HG03097 (cell line): ENCODE data around the gene SRSF8.
"Not testable (repeated sequence)": the region's sequence is repeated elsewhere in the genome, so short reads cannot be mapped to it uniquely, and the experiment has no call there.

Experiments
- ATAC-seq: cut with Tn5 transposase; IDR thresholded peaks from one replicate; pipeline ENCODE4 v1.9.1; 2021; ENCODE audit not compliant: unreplicated experiment, low FRiP score

The SRSF8 gene

DNA sequence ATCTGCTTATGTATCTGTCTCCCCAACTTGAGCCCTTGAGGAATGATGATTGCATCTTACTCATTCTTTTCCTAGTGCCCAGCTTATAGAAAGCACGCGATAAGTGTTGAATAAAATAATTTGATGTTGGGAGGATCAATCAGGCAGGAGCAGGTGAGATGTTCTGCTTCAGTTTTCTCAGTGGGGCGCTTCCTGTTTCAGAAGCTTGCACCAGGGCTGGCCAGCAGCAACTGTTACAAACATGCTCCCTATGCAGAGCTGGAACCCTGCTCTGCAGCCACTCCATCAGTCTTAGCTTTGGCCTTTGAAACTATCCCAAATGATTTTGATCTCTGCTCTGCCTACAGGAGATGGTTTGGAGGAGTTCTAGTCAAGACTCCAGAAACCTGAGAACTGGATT lies 26.8 kb downstream of the SRSF8 start:
- no peak for ATAC-seq

DNA sequence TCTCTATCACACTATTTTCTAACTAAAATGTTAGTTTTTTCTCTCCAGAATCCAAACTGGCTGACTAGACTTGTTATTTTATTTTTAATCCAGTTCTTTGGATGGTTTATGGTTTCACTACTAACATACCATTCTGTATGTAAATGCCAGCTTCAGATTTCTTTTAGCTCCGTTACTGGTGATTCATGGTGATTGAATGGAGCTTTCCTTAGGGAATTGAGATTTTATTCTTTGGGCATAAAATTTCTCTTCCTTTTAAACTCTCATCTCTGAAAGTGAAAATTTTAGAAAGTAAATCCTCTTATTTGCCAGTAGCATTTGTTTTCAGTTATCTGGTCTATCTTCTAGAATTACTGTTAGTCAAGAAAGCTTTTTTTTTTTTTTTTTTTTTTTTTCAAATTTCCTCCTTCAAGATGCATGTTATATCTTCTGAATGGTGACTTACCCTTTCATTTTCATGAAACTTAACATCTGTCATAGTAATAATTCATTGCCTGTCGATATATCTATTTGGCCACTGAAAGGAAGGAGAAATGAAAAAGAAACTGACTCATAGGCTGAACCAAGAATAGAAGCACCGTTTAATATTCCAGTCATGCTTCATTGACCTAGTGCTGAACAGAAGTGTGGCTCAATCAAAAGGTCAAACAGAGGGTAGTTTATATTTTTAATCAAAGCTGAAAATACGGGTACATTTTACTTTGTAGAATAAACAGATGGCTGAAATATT lies 29.3 kb downstream of the SRSF8 start:
- ATAC-seq: peak; percentile 76

DNA sequence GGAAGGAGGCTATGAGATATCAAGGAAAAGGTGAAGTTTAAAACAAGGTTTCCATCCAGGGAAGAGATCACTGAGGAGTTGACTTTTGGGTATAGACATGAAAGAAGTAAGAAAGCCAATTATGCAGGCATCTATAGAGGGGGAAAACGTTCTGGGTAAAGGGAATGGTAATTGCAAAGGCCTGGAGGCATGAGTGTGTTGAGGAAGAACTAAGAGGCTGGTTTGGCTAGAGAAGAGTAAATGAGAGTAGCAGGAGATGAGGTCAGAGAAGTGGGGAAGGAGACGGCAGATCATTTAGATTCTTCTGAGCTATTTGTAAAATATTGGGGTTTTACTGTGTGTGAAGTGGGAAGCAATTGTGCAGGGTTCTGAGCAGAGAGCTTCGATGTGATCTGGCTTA lies 30.5 kb downstream of the SRSF8 start:
- no peak for ATAC-seq

DNA sequence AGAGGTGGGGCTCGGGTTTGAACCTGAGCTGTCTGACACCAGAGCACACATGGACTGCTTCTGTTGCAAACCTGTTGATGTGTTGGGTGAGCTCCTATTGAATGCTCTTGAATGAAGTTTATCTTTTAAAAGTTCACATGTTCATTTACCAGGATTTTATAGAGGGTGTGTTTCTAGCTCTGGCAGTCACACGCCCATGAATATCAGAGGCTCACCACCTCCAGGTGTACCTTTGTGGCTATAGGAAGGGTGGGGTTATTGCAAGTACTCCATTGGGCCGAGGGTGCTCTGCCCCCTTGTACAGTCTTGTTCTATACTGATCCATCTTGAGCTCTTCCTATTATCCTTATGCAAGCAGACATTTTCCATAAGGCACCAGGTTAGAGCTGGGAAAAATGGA lies 32.1 kb downstream of the SRSF8 start:
- ATAC-seq: no peak

DNA sequence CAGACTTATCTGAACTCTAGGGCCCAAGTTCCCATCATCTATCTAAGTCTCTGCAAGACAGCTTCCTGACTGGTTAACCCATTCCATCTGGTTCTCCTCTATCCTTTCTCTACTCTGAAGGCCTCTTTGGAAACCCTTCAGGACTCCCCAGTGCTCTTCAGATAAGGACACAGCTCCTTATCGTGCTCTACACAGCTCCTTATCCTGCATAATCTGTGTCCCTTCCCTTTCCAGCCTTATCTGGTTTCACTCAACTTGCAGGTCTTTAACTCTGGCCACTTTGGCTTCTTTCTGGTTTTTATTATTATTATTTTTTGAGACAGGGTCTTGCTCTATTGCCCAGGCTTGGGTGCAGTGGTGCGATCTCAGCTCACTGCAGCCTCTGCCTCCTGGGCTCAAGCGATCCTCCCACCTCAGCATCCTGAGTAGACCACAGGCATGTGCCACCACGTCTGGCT lies 33.5 kb downstream of the SRSF8 start:
- ATAC-seq: no peak

DNA sequence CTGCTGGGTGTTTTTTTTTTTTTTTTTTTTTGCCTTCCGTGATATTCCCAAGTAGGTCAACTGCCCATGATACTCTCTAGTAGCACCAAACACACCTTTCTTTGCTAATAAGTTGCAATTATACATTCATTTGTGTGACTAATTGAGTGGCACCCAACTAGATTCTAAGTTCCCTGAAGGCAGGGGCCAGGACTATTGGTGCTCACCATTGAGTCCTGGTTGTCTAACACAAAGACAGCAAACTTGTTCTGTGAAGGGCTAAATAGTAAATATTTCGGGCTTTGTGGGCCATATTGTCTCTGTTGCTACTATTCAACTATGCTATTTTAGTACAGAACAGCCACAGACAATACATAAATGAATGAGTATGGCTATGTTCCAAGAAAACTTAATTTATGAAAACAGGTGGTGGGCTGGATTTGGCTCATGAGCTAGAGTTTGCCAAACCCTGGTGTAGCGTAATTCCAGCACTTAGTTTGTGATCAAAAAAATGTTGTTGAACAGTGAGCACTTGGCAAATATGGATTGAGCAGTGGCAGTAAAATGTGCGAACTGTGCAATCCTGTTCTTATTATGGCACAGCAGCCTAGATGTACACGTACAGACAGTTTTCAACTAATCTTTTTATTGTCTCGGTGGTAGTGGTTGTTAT lies 34.3 kb downstream of the SRSF8 start:
- no peak for ATAC-seq

DNA sequence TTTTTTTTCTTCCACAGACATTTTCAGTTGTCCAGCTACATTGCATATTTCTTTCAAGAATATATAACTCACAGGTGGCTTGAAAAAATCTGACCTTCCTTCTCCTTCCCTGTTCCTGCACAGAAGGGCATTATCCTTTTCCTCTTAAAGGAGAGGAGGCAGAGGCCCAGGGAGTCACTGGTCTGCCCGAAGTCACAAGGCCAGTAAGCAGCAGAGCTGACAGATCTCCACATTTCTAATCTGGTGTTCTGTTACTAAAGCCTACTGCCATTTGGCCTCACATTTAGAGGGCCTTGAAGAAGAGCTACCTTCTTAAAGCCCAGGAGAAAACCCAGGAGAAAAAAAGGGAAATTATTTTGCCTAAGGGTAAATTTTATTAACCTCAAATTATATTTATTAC lies 35.2 kb downstream of the SRSF8 start:
- ATAC-seq: no peak

DNA sequence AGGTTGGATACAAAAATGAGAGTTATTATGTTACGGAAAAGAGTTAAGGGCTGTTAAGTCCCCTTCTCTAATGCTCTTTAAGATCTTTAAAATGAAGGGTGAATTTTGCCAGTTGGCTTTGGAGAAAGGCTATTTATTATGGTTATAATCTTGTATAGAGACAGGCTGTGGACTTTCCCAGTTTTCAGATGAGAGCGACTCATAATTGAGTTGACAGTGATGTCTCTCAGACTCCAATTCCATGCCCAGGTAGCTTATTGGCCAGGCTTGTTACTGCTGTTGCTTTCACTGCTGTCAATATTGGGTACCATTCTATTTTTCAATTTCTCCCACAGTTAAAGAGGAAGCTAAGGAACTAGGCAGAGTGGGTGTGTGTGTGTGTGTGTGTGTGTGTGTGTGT lies 36.0 kb downstream of the SRSF8 start:
- no peak for ATAC-seq

DNA sequence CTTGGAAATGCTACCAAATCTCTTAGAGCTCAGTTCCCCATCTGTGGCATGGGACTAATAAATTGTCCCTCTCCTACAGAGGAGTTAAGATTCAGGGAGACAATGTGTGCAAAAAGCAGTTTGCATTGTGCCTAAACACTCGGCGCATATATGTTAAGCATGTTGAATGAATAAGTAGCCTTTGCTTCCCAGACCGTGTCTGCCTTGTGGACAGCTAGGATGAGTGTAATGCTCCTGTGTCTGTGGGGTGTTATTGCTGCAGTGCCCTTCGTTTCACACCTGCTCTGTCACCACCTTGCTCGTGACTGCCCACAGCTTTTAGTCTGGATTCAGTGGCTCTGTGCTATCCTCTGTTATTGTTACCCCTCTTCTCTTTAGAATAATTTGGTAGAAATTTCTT lies 37.0 kb downstream of the SRSF8 start:
- no peak for ATAC-seq

DNA sequence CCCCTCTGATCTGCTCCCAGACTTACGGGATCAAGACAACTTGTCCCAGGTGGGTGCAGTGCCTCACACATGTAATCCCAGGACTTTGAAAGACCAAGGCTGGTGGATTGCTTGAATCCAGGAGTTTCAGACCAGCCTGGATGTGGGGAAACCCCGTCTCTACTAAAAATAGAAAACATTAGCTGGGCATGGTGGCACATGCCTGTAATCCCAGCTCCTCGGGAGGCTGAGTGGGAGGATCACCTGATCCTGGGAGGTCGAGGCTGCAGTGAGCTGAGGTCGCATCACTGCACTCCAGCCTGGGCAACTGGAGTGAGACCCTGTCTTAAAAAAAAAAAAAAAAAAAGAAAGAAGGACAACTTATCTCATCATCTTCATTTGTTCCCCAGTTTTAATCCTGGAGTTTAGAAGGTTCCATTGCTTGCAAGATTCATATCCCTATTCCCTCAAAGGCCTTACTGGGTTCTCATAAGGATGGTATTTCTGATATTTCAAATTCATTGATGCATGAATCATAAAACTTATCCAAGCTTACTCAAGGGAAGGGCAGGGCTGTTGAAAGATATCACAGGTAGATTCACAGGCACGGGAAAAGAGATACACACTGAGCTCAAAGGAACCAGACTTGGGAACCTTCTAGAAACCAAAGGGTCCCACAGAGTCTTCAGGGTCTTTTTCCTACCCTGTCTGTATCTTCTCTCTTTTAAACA lies 37.6 kb downstream of the SRSF8 start:
- no peak for ATAC-seq

DNA sequence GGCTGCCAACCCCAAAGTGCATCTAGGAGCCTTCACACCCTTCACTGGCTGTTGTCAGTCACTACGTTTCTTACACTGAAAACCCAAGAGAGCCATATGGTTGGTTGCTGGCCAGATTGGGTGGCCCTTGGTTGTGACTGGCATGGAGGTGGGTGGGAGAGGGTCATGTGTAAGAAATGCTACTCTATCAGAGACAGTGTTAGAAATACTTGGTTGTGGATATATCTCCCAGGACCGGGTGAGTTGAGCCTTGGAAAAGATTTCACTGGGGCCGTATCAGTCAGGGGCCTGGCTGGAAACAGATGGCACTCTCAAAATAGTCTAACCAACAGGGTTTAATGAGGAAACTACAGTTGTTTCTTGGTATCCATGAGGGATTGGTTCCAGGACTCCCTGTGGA lies 38.1 kb downstream of the SRSF8 start:
- no peak for ATAC-seq

DNA sequence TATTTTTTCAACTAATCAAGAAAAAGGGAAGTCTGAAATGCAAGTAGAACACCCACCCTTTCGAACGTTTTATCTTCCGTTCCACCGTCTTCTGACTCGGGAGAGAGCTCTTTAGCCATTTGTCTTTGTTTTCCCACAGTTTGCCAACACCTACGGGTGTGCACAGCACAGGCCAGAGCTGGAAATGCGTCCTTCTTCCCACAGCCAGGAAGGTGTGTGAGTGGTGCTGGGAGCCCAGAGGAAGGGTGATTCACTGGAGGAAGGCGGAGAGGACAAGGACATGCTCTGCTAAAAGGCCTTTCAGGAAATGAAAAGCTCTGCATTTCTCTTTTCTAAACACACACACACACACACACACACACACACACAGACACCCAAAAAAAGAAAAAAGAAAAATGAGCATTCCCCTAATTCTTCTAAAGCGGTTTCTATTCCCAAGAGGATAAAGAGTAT lies 41.5 kb downstream of the SRSF8 start:
- no peak for ATAC-seq

DNA sequence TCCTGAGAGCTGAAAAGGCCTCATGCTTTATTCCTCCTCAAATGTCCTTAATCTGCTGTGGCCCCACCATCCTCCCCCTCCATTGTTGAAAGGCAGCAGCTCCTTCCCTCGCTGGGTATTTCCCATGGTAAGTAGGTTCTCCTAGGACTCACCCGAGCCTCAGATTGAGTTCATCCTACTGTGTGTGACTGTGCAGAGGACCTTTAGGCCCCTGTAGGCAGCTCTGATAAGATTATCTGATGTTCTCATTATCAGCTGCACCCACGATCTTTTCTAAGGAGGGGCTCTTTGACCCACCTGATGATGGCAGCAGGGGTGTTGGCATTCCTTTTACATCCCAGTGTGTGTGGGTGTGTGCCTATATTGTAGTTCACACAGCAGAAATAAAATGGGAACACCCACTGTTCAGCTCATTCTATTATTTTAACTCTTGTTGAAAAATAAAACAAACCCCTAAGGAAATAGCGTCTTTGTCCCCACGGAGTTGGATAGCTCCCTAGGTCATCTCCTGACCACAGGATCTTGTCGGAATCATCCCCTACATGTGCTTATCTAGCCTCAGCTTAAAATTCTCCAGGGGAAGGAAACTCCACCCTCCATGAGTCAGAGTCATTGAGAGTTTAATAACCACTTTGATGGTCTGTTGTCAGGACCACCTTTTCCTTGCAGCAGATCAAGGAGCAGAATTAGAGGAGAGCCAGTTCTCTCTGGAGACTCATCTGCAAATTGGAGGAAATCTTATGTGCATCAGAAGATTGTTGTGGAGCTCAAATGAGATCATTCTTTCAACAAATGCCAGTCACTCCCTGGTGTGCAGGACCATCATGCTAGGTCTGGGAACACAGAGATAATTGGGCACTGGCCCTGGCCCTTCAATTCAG lies 42.2 kb downstream of the SRSF8 start:
- ATAC-seq: no peak

DNA sequence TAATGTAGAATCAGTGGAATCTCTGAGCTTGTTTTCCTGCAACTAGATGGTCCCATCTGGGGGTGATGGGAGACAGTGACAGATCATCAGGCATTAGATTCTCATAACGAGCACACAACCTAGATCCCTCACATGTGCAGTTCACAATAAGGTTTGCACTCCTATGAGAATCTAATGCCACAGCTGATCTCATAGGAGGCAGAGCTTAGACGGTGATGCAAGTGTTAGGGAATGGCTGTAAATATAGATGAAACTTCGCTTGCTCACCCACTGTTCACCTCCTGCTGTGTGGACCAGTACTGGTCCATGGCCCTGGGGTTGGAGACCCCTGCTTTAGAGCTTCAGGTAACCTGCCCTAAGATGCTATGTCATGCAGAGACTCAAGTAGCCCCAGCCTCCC lies 44.8 kb downstream of the SRSF8 start:
- ATAC-seq: not testable (repeated sequence)

DNA sequence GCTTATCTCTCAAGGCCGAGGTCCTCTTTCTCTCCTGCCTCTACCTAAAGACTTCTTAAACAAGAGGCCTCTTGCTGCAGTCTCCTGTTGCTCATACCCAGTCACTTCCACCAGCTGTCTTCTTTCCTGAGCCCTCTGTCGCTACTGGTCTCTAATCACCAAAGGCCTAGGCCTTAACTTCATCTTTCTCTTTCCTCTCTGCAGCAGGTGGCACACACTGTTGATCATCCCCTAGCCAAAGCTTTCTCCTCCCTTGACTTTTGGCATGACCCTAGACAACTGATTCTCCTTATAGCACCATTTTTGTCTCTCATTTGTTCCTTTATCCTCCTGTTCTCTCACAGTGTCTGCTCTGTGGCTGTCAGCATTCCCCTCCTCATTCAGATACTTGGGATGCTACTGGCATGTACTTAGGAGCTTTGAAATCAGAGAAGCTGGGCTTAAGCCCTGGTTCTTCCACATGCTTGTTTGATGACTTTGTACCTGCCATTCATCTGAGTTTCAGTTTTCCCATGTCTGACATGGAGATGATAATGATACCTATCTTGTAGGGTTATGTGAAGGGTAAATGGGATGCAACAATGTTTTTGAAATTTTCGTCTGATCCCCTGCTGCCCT lies 45.3 kb downstream of the SRSF8 start:
- no peak for ATAC-seq

DNA sequence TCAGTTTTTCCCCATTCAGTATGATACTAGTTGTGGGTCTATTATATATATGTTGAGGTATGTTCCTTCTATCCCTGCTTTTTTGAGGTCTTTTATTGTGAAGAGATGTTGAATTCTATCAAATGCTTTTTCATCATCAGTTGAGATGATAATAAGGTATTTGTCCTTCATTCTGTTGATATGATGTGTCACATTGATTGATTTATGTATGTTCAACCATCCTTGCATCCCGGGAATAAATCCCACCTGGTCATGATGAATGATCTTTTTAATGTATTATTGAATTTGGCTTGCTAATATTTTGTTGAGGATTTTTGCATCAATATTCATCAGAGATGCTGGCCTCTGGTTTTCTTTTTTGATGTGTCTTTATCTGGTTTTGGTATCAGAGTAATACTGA lies 48.9 kb downstream of the SRSF8 start:
- ATAC-seq: no peak

DNA sequence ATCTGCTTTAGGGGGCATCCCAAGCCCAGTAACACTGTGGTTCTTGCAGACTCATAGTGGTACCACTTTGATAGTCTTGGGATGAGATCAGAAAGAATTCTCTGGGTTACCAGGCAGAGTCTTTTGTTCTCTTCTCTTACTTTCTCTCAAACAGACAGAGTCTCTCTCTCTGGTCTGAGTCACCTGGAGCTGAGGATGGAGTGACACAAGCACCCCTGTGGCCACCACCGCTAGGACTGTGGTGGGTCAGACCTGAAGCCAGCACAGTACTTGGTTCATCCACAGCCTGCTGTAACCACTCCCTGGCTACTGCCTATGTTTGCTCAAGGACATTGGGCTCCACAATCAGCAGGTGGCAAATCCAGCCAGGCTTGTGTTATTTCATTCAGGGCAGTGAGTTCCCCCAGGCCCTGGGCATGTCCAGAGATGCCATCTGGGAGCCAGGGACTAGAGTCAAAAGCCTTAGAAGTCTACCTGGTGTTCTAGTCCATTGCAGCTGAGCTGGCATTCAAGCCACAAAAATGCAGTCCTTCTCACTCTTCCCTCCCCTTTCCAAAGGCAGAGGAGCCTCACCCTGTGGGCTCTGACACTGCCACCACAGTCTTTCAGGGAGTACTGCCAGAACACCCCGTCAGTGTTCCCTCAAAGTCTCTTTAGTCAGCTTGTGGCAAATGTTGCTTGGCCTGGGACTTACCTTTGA lies 52.8 kb downstream of the SRSF8 start:
- no peak for ATAC-seq
